GM12874 (cell line): ENCODE results near the gene EIF2B4.

Experiments used
- CTCF ChIP-seq: IDR thresholded peaks from 2 replicates; pipeline ENCODE4 v1.5.1; 2011; ENCODE audit warnings: low read depth, mild to moderate bottlenecking, control low read depth, low read length, moderate library complexity; ENCODE audit not compliant: insufficient read depth

The EIF2B4 gene

GRCh38 chr2:27370026-27370815 lies at the start of gene EIF2B4, which contains the start of gene SNX17:
Gene EIF2B4, minus strand, starts transcription at chr2:27370338. Its CDS starts 24 bp downstream, at chr2:27370314.
Gene SNX17, plus strand, starts transcription at chr2:27370616. Its CDS starts 128 bp downstream, at chr2:27370744.
- peak; percentile 90 for TF ChIP-seq CTCF

GRCh38 chr2:27416151-27416550 lies 46.0 kb upstream of the EIF2B4 start:
- no peak for TF ChIP-seq CTCF

- TF ChIP-seq CTCF, result no peak
Measured at GRCh38 chr2:27412419-27413152, 42.4 kb upstream of the EIF2B4 start.

GRCh38 chr2:27409321-27410073 lies 39.4 kb upstream of the EIF2B4 start, which contains the start of gene PPM1G:
Gene PPM1G, minus strand, starts transcription at chr2:27409591. Its CDS starts 169 bp downstream, at chr2:27409422.
- TF ChIP-seq CTCF, result no peak

GRCh38 chr2:27408601-27409320 lies 38.6 kb upstream of the EIF2B4 start:
- TF ChIP-seq CTCF, result no peak

GRCh38 chr2:27407798-27408491 lies 37.8 kb upstream of the EIF2B4 start:
- TF ChIP-seq CTCF, result peak; percentile 32; the same call in 1 of the 2 replicates
